ENCODE measurements around the gene CCDC152.

CCDC152 gene

GRCh38 chr5:42781584-42781983, 25.0 kb downstream of the CCDC152 start:
- no peak for DNase-seq (ENCODE audit: low spot score)

- no peak for DNase-seq (ENCODE audit: low spot score)
Observed at GRCh38 chr5:42784132-42784531, 27.5 kb downstream of the CCDC152 start.

- DNase-seq (ENCODE audit: low spot score) = no peak
Observed at GRCh38 chr5:42785756-42786155, 29.1 kb downstream of the CCDC152 start.

GRCh38 chr5:42787073-42787472, 30.5 kb downstream of the CCDC152 start:
- no peak for DNase-seq (ENCODE audit: low spot score)

DNA sequence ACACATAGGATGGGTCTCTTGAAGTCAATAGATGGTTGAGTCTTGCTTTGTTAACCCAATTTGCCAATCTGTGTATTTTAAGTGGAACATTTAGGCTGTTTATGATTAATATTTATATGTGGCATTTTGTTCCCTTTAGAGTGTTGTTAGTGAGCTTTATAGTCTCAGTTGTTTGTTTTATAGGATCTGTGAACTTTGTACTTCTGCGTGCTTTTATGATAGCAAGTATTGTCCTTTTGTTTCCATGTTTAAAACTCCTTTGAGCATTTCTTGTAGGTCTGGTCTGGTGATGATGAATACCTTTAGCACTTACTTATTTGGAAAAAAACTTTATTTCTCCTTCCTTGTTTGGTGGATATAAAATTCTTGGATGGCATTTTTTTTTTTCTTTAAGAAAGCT, 31.2 kb downstream of the CCDC152 start:
- no peak for DNase-seq (ENCODE audit: low spot score)

- DNase-seq (ENCODE audit: low spot score) = no peak
Observed at GRCh38 chr5:42791151-42791550, 34.5 kb downstream of the CCDC152 start.

- no peak for DNase-seq (ENCODE audit: low spot score)
Observed at GRCh38 chr5:42798284-42799240, 41.9 kb downstream of the CCDC152 start.

DNA sequence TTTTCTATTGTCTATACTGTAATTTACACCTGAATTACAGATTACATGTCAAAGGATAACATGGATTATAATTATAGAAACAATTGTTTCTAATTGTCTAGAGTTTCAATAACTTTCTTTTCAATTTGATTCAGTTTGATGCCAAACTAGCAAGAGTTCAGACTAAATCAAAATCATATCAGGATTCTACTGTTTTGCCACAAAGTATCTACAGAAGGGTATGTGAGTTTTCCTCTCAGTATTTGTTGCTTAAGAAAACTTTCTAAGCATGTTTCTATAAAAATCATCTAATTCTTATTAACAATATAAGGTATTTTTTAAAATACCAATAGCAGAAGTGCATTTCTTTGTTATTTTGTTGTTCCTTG, 42.6 kb downstream of the CCDC152 start:
- no peak for DNase-seq (ENCODE audit: low spot score)

GRCh38 chr5:42799668-42800114, 43.1 kb downstream of the CCDC152 start:
- no peak for DNase-seq (ENCODE audit: low spot score)

- no peak for DNase-seq (ENCODE audit: low spot score)
Observed at GRCh38 chr5:42800748-42801330, 44.2 kb downstream of the CCDC152 start.

DNA sequence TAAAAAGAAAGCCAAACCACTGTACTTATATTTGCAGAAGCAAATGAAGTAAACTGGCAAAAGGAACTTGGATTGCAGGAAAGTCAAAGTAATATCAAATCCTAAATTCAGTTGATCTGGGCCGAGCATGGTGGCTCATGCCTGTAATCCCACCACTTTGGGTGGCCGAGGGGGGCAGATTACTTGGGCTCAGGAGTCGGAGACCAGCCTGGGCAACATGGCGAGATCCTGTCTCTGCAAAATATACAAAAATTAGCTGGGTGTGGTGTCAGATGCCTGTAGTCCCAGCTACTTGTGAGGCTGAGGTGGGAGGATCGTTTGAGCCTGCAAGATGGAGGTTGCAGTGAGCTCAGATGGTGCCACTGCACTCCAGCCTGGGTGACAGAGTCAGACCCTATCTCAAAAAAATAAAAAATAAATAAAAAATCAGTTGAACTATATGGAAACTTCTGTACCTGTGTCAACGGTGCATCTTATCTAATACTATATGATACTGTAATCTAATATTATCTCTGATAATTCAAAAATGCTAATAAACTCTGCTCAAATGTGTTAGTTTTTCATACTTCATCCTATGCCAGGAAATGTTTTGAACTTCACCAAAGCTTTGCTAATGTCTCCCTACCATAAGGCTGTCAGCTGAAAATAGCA, 45.0 kb downstream of the CCDC152 start:
- DNase-seq (ENCODE audit: low spot score) = no peak

- DNase-seq (ENCODE audit: low spot score) = no peak
Observed at GRCh38 chr5:42804717-42805339, 48.2 kb downstream of the CCDC152 start.

DNA sequence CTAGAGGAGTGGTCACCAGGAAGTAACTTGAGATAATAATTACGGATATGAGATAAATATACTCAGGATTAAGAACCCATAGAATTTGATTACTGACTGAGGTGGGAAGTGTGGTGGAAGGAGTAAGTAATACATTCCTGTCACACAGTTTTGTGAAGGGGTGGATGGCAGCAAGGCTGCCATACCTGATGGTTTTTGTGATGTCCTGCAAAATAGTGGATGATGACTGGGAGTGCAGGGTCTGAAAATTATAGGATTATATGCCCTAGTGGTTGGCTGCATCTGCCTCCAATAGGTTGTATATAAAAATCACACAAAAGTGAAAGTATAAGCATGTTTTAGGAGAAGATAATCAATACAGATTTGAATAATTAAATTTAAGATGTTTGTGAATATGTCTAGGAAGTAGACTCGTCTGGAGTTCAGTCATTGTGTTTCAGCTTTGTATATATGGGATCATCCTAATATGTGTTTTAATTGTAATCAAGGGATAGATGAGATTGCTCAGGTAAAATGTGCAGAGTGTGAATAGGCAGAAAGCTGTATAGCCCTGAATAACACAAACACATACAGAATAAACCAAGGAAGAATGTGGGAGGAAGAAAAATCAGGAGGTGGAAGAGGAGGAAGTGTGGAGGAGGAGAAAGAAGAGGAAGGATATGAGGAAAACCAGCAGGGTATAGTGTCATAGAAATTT, 49.5 kb downstream of the CCDC152 start:
- no peak for DNase-seq (ENCODE audit: low spot score)

GRCh38 chr5:42806701-42807262, 50.2 kb downstream of the CCDC152 start:
- no peak for DNase-seq (ENCODE audit: low spot score)

GRCh38 chr5:42807722-42808447, 51.3 kb downstream of the CCDC152 start:
- DNase-seq (ENCODE audit: low spot score) = no peak

- no peak for DNase-seq (ENCODE audit: low spot score)
Observed at GRCh38 chr5:42808888-42809611, 52.4 kb downstream of the CCDC152 start.

- DNase-seq (ENCODE audit: low spot score) = peak; percentile 11
Observed at GRCh38 chr5:42810834-42811590, 54.4 kb downstream of the CCDC152 start.

DNA sequence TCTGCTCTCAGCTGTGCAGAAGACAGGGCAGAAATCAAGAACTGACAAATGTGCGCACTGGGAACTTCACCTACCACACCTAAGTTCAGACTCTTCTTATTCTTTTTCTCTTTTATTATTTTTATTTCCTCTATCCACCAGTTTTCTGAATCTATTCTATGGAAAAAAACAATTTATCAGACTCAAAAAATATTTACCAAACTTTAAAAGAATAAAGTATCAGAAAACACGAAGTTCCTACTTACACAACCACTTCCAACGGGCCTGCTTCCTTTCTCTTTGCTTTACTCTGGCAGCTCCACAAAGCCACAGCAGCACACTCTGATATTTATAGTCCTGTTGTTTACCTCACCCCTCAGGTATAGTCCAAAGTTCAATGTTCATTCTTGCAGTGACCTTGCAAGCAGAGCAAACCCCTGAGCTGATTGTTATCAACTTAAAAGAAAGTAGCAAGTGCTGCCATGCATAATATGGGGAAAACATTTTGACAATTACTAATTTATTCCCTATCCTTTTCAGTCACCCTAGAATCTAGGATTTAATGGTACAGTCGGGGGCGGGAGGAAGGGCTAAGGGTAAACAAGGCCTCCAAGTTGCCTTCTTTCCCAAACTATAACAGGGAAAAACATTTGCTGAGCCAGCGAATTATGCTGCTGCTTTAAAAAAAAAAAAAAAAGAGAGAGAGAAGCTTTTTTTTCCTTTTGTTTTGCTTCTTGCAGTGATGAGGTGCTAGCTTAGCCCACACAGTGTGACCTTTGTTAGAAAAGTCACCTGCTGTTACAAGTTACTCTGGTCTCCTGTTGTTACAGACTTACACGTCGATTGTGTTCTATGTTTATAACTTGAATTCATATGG, 55.2 kb downstream of the CCDC152 start, which contains the start of gene SELENOP:
Gene SELENOP, minus strand, starts transcription at position 302 of the 856 bp plus-strand sequence. CDS start 3,539 bp downstream, outside the sequence.
- DNase-seq (ENCODE audit: low spot score) = peak; percentile 50

Measured in kidney capillary endothelial cell (primary cell).